Neural progenitor cell (in vitro differentiated cells): Measurements from ENCODE around the gene YTHDF2.

ENCODE experiments used
- EZH2 ChIP-seq: fragments of 200-600 bp; sonication (generic); IDR thresholded peaks from 2 replicates; pipeline ENCODE4 v1.6.1; 2017; ENCODE audit warnings: antibody characterized with exemption, mild to moderate bottlenecking, moderate library complexity
- EZH2phosphoT487 ChIP-seq: fragments of 200-600 bp; sonication (generic); IDR thresholded peaks from 2 replicates; pipeline ENCODE4 v1.6.1; 2017; ENCODE audit warnings: antibody characterized with exemption
- TF ChIP-seq, protein P1 (sequence below): fragments of 200-600 bp; sonication (generic); IDR thresholded peaks from 2 replicates; pipeline ENCODE4 v1.5.1; 2017; ENCODE audit warnings: antibody characterized with exemption, mild to moderate bottlenecking

DNA sequence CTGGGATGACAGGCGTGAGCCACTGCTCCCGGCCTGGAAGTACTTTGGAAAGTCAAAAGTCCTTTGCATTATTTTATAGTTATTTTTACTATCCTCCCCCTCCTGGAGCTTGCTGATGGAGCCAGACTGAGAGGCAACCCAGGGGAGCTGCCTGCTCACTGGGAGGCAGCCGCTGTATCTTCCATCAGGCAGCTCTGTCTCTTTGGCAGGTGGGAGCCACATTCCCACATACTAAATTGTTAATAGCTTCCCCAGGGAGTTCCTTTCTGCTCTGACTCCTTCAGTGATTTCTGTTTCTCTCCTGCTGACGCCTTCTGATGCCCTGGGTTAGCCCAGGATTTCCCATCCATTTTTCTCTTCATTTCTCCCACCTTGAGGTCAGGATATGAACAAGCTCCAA is 70.3 kb downstream of the YTHDF2 start:
- TF ChIP-seq EZH2 (no peak), EZH2phosphoT487 (no peak)
- TF ChIP-seq, protein P1, sequence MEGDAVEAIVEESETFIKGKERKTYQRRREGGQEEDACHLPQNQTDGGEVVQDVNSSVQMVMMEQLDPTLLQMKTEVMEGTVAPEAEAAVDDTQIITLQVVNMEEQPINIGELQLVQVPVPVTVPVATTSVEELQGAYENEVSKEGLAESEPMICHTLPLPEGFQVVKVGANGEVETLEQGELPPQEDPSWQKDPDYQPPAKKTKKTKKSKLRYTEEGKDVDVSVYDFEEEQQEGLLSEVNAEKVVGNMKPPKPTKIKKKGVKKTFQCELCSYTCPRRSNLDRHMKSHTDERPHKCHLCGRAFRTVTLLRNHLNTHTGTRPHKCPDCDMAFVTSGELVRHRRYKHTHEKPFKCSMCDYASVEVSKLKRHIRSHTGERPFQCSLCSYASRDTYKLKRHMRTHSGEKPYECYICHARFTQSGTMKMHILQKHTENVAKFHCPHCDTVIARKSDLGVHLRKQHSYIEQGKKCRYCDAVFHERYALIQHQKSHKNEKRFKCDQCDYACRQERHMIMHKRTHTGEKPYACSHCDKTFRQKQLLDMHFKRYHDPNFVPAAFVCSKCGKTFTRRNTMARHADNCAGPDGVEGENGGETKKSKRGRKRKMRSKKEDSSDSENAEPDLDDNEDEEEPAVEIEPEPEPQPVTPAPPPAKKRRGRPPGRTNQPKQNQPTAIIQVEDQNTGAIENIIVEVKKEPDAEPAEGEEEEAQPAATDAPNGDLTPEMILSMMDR, result no peak
